ENCODE results near the gene CENPN. TPM values are rescaled to one million over a fixed set of nuclear protein-coding genes. Genes with fewer than 3 reads are reported as not detected.

Gene CENPN
- total and polyA plus RNA-seq, 2 of the 13 experiments (the other 11 are each of a cell fraction or from before 2014, with no cell fraction given): 29.7 to 129 TPM

- TF ChIP-seq CEBPB (IDR thresholded peaks at IDR 0.05; ENCODE audit: borderline replicate concordance, low read depth, low read length): no peak
- no peak for TF ChIP-seq ZNF468 (CRISPR knock-in tag; IDR thresholded peaks at IDR 0.05)
- TF ChIP-seq ZNF180 (CRISPR knock-in tag; IDR thresholded peaks at IDR 0.05; ENCODE audit: borderline replicate concordance, low read depth): no peak; the same call in 1 of the 2 replicates
- no peak for TF ChIP-seq MATR3 (CRISPR knock-in tag; IDR thresholded peaks at IDR 0.05)
- no peak; the same call in 1 of the 2 replicates for TF ChIP-seq NR3C1 (CRISPR knock-in tag; IDR thresholded peaks at IDR 0.05)
- no peak; the same call in none of the 2 replicates for TF ChIP-seq ZNF232 (CRISPR knock-in tag; IDR thresholded peaks at IDR 0.05; ENCODE audit: borderline replicate concordance)
- no peak for TF ChIP-seq HINFP (CRISPR knock-in tag; IDR thresholded peaks at IDR 0.05; ENCODE audit: low read depth)
- TF ChIP-seq ZBTB3 (CRISPR knock-in tag; IDR thresholded peaks at IDR 0.05; ENCODE audit: borderline replicate concordance, low read depth): no peak; the same call in 1 of the 2 replicates
- no peak for TF ChIP-seq ETS1 (CRISPR knock-in tag; IDR thresholded peaks at IDR 0.05)
- TF ChIP-seq NONO (IDR thresholded peaks at IDR 0.05): no peak
- TF ChIP-seq NONO (CRISPR knock-in tag; conservative IDR thresholded peaks at IDR 0.05): no peak
- no peak for TF ChIP-seq SPEN (CRISPR knock-in tag; IDR thresholded peaks at IDR 0.05; ENCODE audit: low read depth)
- TF ChIP-seq ARHGAP35 (CRISPR knock-in tag; IDR thresholded peaks at IDR 0.05; ENCODE audit: borderline replicate concordance): peak; percentile 73; the same call in 1 of the 2 replicates
- peak; percentile 3; the same call in 1 of the 2 replicates for TF ChIP-seq MEIS1 (CRISPR knock-in tag; IDR thresholded peaks at IDR 0.05; ENCODE audit: borderline replicate concordance)
- no peak for TF ChIP-seq ZNF564 (CRISPR knock-in tag; IDR thresholded peaks at IDR 0.05)
- TF ChIP-seq TEF (CRISPR knock-in tag; IDR thresholded peaks at IDR 0.05): no peak
- no peak for TF ChIP-seq SALL2 (CRISPR knock-in tag; IDR thresholded peaks at IDR 0.05)
- no peak for TF ChIP-seq NFIB (CRISPR knock-in tag; IDR thresholded peaks at IDR 0.05; ENCODE audit: borderline replicate concordance)
- TF ChIP-seq CENPX (CRISPR knock-in tag; IDR thresholded peaks at IDR 0.05): no peak
- TF ChIP-seq SRSF1 (optimal IDR thresholded peaks at IDR 0.05; ENCODE audit: low read depth, low read length): no peak
- peak; percentile 81 for TF ChIP-seq NR0B2 (CRISPR knock-in tag; IDR thresholded peaks at IDR 0.05)
- no peak for TF ChIP-seq ATF5 (CRISPR knock-in tag; IDR thresholded peaks at IDR 0.05; ENCODE audit: low read depth)
- no peak; the same call in 1 of the 2 replicates for TF ChIP-seq ZNF784 (CRISPR knock-in tag; IDR thresholded peaks at IDR 0.05; ENCODE audit: borderline replicate concordance)
- TF ChIP-seq ZNF382 (CRISPR knock-in tag; IDR thresholded peaks at IDR 0.05; ENCODE audit: borderline replicate concordance): no peak
Observed at GRCh38 chr16:81006211-81006812, 702 bp upstream of the CENPN start (continued).

Measured in HepG2 (cell line).